ENCODE results near the gene AUTS2.

DNA sequence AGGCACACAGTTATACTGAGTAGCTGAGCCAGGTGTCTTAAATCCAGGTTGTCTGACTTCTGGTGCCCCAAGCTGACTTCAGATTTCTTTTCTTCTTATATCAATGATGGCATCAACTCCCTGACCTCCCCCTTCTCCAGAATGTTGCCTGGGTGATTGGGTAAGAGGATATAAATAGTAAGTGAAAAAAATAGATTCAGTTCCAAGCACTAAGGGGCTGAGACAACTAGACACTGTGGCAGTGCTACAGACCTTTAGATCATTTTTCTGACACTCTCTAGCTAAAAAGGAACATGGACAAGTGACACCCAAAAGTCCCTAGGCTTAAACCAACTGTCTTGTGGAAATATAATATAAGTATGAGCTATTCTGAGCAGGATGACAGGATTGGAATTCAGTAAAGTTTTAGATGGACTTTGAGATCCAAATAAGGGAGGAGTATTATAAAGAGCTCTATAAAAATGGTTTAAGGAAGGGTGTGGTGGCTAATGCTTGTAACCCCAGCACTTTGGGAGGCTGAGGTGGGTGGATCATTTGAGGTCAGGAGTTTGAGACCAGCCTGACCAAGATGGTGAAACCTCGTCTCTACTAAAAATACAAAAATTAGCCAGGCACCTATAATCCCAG is 944.6 kb downstream of the AUTS2 start:
- no peak for TF ChIP-seq NR2C2 (IDR thresholded peaks at IDR 0.05; ENCODE audit: borderline replicate concordance, control insufficient read depth, insufficient read length, low read depth)
- TF ChIP-seq, protein P1, sequence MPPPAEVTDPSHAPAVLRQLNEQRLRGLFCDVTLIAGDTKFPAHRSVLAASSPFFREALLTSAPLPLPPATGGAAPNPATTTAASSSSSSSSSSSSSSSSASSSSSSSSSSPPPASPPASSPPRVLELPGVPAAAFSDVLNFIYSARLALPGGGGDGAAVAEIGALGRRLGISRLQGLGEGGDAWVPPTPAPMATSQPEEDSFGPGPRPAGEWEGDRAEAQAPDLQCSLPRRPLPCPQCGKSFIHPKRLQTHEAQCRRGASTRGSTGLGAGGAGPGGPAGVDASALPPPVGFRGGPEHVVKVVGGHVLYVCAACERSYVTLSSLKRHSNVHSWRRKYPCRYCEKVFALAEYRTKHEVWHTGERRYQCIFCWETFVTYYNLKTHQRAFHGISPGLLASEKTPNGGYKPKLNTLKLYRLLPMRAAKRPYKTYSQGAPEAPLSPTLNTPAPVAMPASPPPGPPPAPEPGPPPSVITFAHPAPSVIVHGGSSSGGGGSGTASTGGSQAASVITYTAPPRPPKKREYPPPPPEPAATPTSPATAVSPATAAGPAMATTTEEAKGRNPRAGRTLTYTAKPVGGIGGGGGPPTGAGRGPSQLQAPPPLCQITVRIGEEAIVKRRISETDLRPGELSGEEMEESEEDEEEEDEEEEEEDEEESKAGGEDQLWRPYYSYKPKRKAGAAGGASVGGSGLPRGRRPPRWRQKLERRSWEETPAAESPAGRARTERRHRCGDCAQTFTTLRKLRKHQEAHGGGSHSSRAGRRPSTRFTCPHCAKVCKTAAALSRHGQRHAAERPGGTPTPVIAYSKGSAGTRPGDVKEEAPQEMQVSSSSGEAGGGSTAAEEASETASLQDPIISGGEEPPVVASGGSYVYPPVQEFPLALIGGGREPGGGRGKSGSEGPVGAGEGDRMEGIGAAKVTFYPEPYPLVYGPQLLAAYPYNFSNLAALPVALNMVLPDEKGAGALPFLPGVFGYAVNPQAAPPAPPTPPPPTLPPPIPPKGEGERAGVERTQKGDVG (CRISPR knock-in tag; IDR thresholded peaks at IDR 0.05) = no peak
- TF ChIP-seq STAT1 (conservative IDR thresholded peaks at IDR 0.05) = no peak
- no peak for TF ChIP-seq EZH2 (IDR thresholded peaks at IDR 0.05; ENCODE audit: borderline replicate concordance, control insufficient read depth, low read depth, low read length)
- TF ChIP-seq, protein P2, sequence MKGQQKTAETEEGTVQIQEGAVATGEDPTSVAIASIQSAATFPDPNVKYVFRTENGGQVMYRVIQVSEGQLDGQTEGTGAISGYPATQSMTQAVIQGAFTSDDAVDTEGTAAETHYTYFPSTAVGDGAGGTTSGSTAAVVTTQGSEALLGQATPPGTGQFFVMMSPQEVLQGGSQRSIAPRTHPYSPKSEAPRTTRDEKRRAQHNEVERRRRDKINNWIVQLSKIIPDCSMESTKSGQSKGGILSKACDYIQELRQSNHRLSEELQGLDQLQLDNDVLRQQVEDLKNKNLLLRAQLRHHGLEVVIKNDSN (IDR thresholded peaks at IDR 0.05; ENCODE audit: borderline replicate concordance, extremely low read length, insufficient read depth, low read depth, low read length) = no peak
- TF ChIP-seq, protein P3, sequence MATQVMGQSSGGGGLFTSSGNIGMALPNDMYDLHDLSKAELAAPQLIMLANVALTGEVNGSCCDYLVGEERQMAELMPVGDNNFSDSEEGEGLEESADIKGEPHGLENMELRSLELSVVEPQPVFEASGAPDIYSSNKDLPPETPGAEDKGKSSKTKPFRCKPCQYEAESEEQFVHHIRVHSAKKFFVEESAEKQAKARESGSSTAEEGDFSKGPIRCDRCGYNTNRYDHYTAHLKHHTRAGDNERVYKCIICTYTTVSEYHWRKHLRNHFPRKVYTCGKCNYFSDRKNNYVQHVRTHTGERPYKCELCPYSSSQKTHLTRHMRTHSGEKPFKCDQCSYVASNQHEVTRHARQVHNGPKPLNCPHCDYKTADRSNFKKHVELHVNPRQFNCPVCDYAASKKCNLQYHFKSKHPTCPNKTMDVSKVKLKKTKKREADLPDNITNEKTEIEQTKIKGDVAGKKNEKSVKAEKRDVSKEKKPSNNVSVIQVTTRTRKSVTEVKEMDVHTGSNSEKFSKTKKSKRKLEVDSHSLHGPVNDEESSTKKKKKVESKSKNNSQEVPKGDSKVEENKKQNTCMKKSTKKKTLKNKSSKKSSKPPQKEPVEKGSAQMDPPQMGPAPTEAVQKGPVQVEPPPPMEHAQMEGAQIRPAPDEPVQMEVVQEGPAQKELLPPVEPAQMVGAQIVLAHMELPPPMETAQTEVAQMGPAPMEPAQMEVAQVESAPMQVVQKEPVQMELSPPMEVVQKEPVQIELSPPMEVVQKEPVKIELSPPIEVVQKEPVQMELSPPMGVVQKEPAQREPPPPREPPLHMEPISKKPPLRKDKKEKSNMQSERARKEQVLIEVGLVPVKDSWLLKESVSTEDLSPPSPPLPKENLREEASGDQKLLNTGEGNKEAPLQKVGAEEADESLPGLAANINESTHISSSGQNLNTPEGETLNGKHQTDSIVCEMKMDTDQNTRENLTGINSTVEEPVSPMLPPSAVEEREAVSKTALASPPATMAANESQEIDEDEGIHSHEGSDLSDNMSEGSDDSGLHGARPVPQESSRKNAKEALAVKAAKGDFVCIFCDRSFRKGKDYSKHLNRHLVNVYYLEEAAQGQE (IDR thresholded peaks at IDR 0.05; ENCODE audit: low read depth, low read length) = no peak
- no peak for TF ChIP-seq FOXM1 (IDR thresholded peaks at IDR 0.05; ENCODE audit: low read depth, low read length)
- no peak for TF ChIP-seq EP300 (IDR thresholded peaks at IDR 0.05; ENCODE audit: borderline replicate concordance in 1 of 2, control insufficient read depth in 1 of 2, low read depth in 2 of 2, low read length in 2 of 2)
- TF ChIP-seq, protein P4, sequence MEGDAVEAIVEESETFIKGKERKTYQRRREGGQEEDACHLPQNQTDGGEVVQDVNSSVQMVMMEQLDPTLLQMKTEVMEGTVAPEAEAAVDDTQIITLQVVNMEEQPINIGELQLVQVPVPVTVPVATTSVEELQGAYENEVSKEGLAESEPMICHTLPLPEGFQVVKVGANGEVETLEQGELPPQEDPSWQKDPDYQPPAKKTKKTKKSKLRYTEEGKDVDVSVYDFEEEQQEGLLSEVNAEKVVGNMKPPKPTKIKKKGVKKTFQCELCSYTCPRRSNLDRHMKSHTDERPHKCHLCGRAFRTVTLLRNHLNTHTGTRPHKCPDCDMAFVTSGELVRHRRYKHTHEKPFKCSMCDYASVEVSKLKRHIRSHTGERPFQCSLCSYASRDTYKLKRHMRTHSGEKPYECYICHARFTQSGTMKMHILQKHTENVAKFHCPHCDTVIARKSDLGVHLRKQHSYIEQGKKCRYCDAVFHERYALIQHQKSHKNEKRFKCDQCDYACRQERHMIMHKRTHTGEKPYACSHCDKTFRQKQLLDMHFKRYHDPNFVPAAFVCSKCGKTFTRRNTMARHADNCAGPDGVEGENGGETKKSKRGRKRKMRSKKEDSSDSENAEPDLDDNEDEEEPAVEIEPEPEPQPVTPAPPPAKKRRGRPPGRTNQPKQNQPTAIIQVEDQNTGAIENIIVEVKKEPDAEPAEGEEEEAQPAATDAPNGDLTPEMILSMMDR (IDR thresholded peaks at IDR 0.05 in 2 of 3, conservative IDR thresholded peaks at IDR 0.05 in 1 of 3; ENCODE audit: control insufficient read depth in 2 of 3, extremely low read depth in 1 of 3, insufficient read depth in 1 of 3, low read depth in 3 of 3, low read length in 3 of 3) = no peak
- no peak for TF ChIP-seq MTA3 (IDR thresholded peaks at IDR 0.05; ENCODE audit: borderline replicate concordance, low read length)
- TF ChIP-seq, protein P5, sequence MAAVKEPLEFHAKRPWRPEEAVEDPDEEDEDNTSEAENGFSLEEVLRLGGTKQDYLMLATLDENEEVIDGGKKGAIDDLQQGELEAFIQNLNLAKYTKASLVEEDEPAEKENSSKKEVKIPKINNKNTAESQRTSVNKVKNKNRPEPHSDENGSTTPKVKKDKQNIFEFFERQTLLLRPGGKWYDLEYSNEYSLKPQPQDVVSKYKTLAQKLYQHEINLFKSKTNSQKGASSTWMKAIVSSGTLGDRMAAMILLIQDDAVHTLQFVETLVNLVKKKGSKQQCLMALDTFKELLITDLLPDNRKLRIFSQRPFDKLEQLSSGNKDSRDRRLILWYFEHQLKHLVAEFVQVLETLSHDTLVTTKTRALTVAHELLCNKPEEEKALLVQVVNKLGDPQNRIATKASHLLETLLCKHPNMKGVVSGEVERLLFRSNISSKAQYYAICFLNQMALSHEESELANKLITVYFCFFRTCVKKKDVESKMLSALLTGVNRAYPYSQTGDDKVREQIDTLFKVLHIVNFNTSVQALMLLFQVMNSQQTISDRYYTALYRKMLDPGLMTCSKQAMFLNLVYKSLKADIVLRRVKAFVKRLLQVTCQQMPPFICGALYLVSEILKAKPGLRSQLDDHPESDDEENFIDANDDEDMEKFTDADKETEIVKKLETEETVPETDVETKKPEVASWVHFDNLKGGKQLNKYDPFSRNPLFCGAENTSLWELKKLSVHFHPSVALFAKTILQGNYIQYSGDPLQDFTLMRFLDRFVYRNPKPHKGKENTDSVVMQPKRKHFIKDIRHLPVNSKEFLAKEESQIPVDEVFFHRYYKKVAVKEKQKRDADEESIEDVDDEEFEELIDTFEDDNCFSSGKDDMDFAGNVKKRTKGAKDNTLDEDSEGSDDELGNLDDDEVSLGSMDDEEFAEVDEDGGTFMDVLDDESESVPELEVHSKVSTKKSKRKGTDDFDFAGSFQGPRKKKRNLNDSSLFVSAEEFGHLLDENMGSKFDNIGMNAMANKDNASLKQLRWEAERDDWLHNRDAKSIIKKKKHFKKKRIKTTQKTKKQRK (IDR thresholded peaks at IDR 0.05; ENCODE audit: low read depth, low read length) = no peak
- no peak for TF ChIP-seq POLR2AphosphoS5 (IDR thresholded peaks at IDR 0.05; ENCODE audit: low read length)
- TF ChIP-seq POLR2A (IDR thresholded peaks at IDR 0.05; ENCODE audit: low read depth, low read length) = no peak

All from GM12878 (cell line).